ENCODE measurements around the gene IGLL1. TPM values are rescaled to one million over a fixed set of nuclear protein-coding genes. Genes with fewer than 3 reads are reported as not detected.
"Not testable (repeated sequence)": the region's sequence is repeated elsewhere in the genome, so short reads cannot be mapped to it uniquely, and the experiment has no call there.

The IGLL1 gene
- polyA plus RNA-seq, 4 donors: 0.49 to 1.6 (median 0.74) TPM

GRCh38 chr22:23543506-23544000 is 36.5 kb downstream of the IGLL1 start:
- not testable (repeated sequence) for DNase-seq (ENCODE audit: low read depth in 4 of 4, low spot score in 3 of 4)

GRCh38 chr22:23542933-23543332 is 37.2 kb downstream of the IGLL1 start:
- DNase-seq (ENCODE audit: low read depth in 4 of 4, low spot score in 3 of 4): no peak

- DNase-seq (ENCODE audit: low read depth in 4 of 4, low spot score in 3 of 4): not testable (repeated sequence)
Observed at GRCh38 chr22:23542391-23542790, 37.7 kb downstream of the IGLL1 start.

GRCh38 chr22:23541849-23542281 is 38.2 kb downstream of the IGLL1 start:
- DNase-seq (ENCODE audit: low read depth in 4 of 4, low spot score in 3 of 4): not testable (repeated sequence)

- not testable (repeated sequence) for DNase-seq (ENCODE audit: low read depth in 4 of 4, low spot score in 3 of 4)
Observed at GRCh38 chr22:23540837-23541236, 39.3 kb downstream of the IGLL1 start.

GRCh38 chr22:23539839-23540198 is 40.3 kb downstream of the IGLL1 start:
- DNase-seq (ENCODE audit: low read depth in 4 of 4, low spot score in 3 of 4): not testable (repeated sequence)

- DNase-seq (ENCODE audit: low read depth in 4 of 4, low spot score in 3 of 4): peak in 1 of 4 donors; percentile 79
Observed at GRCh38 chr22:23539135-23539838, 40.8 kb downstream of the IGLL1 start.

- not testable (repeated sequence) for DNase-seq (ENCODE audit: low read depth in 4 of 4, low spot score in 3 of 4)
Observed at GRCh38 chr22:23538696-23539030, 41.4 kb downstream of the IGLL1 start.

GRCh38 chr22:23537830-23538695 is 42.0 kb downstream of the IGLL1 start:
- not testable (repeated sequence) for DNase-seq (ENCODE audit: low read depth in 4 of 4, low spot score in 3 of 4)

- no peak for DNase-seq (ENCODE audit: low read depth in 4 of 4, low spot score in 3 of 4)
Observed at GRCh38 chr22:23537416-23537815, 42.7 kb downstream of the IGLL1 start.

GRCh38 chr22:23536821-23537345 is 43.2 kb downstream of the IGLL1 start:
- no peak for DNase-seq (ENCODE audit: low read depth in 4 of 4, low spot score in 3 of 4)

- DNase-seq (ENCODE audit: low read depth in 4 of 4, low spot score in 3 of 4): not testable (repeated sequence)
Observed at GRCh38 chr22:23535790-23536661, 44.1 kb downstream of the IGLL1 start.

GRCh38 chr22:23534851-23535717 is 45.0 kb downstream of the IGLL1 start:
- DNase-seq (ENCODE audit: low read depth in 4 of 4, low spot score in 3 of 4): no peak

GRCh38 chr22:23534201-23534850 is 45.8 kb downstream of the IGLL1 start:
- no peak for DNase-seq (ENCODE audit: low read depth in 4 of 4, low spot score in 3 of 4)

GRCh38 chr22:23533771-23534191 is 46.3 kb downstream of the IGLL1 start:
- DNase-seq (ENCODE audit: low read depth in 4 of 4, low spot score in 3 of 4): no peak

GRCh38 chr22:23533328-23533762 is 46.7 kb downstream of the IGLL1 start:
- no peak for DNase-seq (ENCODE audit: low read depth in 4 of 4, low spot score in 3 of 4)

GRCh38 chr22:23532731-23533130 is 47.4 kb downstream of the IGLL1 start:
- DNase-seq (ENCODE audit: low read depth in 4 of 4, low spot score in 3 of 4): no peak

- DNase-seq (ENCODE audit: low read depth in 4 of 4, low spot score in 3 of 4): no peak
Observed at GRCh38 chr22:23531966-23532705, 48.0 kb downstream of the IGLL1 start.

Data from right renal pelvis (tissue), 4 donors.